Endothelial cell of umbilical vein (primary cell): ENCODE data around the gene CSNK1A1. TPM values are rescaled to one million over a fixed set of nuclear protein-coding genes. Genes with fewer than 3 reads are reported as not detected.
A peak's percentile ranks its signal among the peaks of the same experiment; 100 is the strongest.

Source experiments
- Bru-seq: library from RNA; stranded (reverse); fragments of 400-500 nt; gene quantifications from one replicate; lab custom pipeline; 2021; lab: Mats Ljungman, UMichigan
- BruChase-seq, 2 experiments: library from RNA; stranded (reverse); fragments of 400-500 nt; gene quantifications; one replicate each; lab custom pipeline; 2021; lab: Mats Ljungman, UMichigan
- BruUV-seq: library from RNA; stranded (reverse); fragments of 400-500 nt; replicated peaks from 2 replicates; lab custom pipeline; 2021; lab: Mats Ljungman, UMichigan
- CTCF ChIA-PET: fragments of 300-600, 350-600 bp; sonication (Branson Sonifier 250); formaldehyde crosslinking; loops from one replicate; lab custom pipeline; 2021; ENCODE audit warnings: antibody characterized with exemption, inconsistent platforms; lab: Charles Lee
- POLR2A ChIA-PET: fragments of 300-600, 350-600 bp; sonication (Branson Sonifier 250); formaldehyde crosslinking; loops from one replicate; lab custom pipeline; 2021; ENCODE audit warnings: antibody characterized with exemption, inconsistent platforms; lab: Charles Lee
- DNase-seq: peaks from one replicate; pipeline ENCODE4 v3.0.0-alpha.2; 2011; ENCODE audit warnings: low read depth, low spot score
- FAIRE-seq: peaks from 2 replicates; lab custom pipeline; 2011; peaks lifted over from hg19 to GRCh38; lab: Jason Lieb, UNC
- H2AFZ ChIP-seq: 2 replicates; pipeline ENCODE4 v1.6.0; 2012; ENCODE audit warnings: low read depth, low read length, control low read depth, inconsistent platforms
- H3K27ac ChIP-seq: 2 replicates; pipeline ENCODE4 v1.5.1; 2011; ENCODE audit warnings: low read depth, mild to moderate bottlenecking, control low read depth, low read length, moderate library complexity; ENCODE audit not compliant: insufficient read depth
- H3K27me3 ChIP-seq, 2 experiments: 2 replicates each; pipeline versions ENCODE4 v1.6.0 to v1.6.1; 2011; ENCODE audit warnings: low read length in 2 of 2, mixed read lengths in 1 of 2; ENCODE audit not compliant: control insufficient read depth in 2 of 2, insufficient read depth in 2 of 2
- H3K36me3 ChIP-seq, 2 experiments: 2 replicates in 1 of 2; 3 replicates in 1 of 2; pipeline ENCODE4 v1.5.1; 2011; ENCODE audit warnings: low read length in 2 of 2, mild to moderate bottlenecking in 1 of 2, moderate library complexity in 1 of 2; ENCODE audit not compliant: control insufficient read depth in 2 of 2, insufficient read depth in 2 of 2; ENCODE audit errors: extremely low read depth in 1 of 2
- H3K4me1 ChIP-seq: 3 replicates; pipeline ENCODE4 v1.5.1; 2011; ENCODE audit warnings: mild to moderate bottlenecking, low read length; ENCODE audit not compliant: control insufficient read depth, insufficient read depth; ENCODE audit errors: extremely low read depth
- H3K4me2 ChIP-seq: 2 replicates; pipeline ENCODE4 v1.6.1; 2011; ENCODE audit warnings: low read length, control low read depth, mixed read lengths; ENCODE audit not compliant: insufficient read depth
- H3K4me3 ChIP-seq, 3 experiments: fragments of 200-600 bp in 1 of 3; sonication (generic), shearing (Covaris generic) in 1 of 3; replicated peaks in 1 of 3; 2 replicates each; pipeline ENCODE4 v1.5.1; 2011 to 2016; ENCODE audit warnings: control low read depth in 3 of 3, low read length in 3 of 3, mild to moderate bottlenecking in 2 of 3, inconsistent platforms in 1 of 3, low read depth in 1 of 3, moderate library complexity in 1 of 3; ENCODE audit not compliant: insufficient read depth in 1 of 3
- H3K79me2 ChIP-seq: 2 replicates; pipeline ENCODE4 v1.6.0; 2012; ENCODE audit warnings: low read length, inconsistent platforms; ENCODE audit not compliant: control insufficient read depth, insufficient read depth
- H3K9ac ChIP-seq: replicated peaks from 2 replicates; pipeline ENCODE3; 2011; ENCODE audit warnings: low read length, control low read depth; ENCODE audit not compliant: insufficient read depth; ENCODE audit errors: extremely low read depth
- H3K9me1 ChIP-seq: replicated peaks from 3 replicates; pipeline ENCODE4 v1.6.0; 2011; ENCODE audit warnings: mild to moderate bottlenecking, low read length; ENCODE audit not compliant: control insufficient read depth, insufficient read depth; ENCODE audit errors: extremely low read depth
- H3K9me3 ChIP-seq: replicated peaks from 2 replicates; pipeline ENCODE4 v1.5.1; 2012; ENCODE audit warnings: low read length, inconsistent platforms; ENCODE audit not compliant: control insufficient read depth, insufficient read depth
- H4K20me1 ChIP-seq: replicated peaks from 2 replicates; pipeline ENCODE3; 2011; ENCODE audit warnings: mild to moderate bottlenecking, low read length; ENCODE audit not compliant: control insufficient read depth, insufficient read depth; ENCODE audit errors: extremely low read depth
- EZH2 ChIP-seq: IDR thresholded peaks from 2 replicates; pipeline ENCODE4 v1.6.1; 2012; ENCODE audit warnings: borderline replicate concordance, low read depth, mild to moderate bottlenecking, moderate library complexity, low read length, inconsistent platforms; ENCODE audit not compliant: severe bottlenecking
- FOS ChIP-seq: IDR thresholded peaks from 2 replicates; pipeline ENCODE4 v1.6.1; 2011; ENCODE audit warnings: mild to moderate bottlenecking, low read length, moderate library complexity, borderline replicate concordance; ENCODE audit not compliant: insufficient read depth
- GATA2 ChIP-seq: IDR thresholded peaks from 2 replicates; pipeline ENCODE4 v1.7.0; 2011; ENCODE audit warnings: low read depth, mild to moderate bottlenecking, moderate library complexity, mixed read lengths, low read length; ENCODE audit not compliant: insufficient read length, insufficient read depth
- JUN ChIP-seq: IDR thresholded peaks from 2 replicates; pipeline ENCODE4 v1.6.1; 2011; ENCODE audit warnings: borderline replicate concordance, low read depth; ENCODE audit not compliant: insufficient read length, insufficient read depth
- POLR2A ChIP-seq: IDR thresholded peaks from 2 replicates; pipeline ENCODE4 v1.6.1; 2012; ENCODE audit warnings: low read depth, mild to moderate bottlenecking, control low read depth, low read length
- POLR2AphosphoS5 ChIP-seq: IDR thresholded peaks from 2 replicates; pipeline ENCODE4 v1.6.1; 2012; ENCODE audit warnings: low read depth, mild to moderate bottlenecking, control low read depth, low read length, moderate library complexity; ENCODE audit not compliant: insufficient read depth
- dilution Hi-C: fragments of 300-500 bp; cut with MboI; formaldehyde crosslinking; loops from one replicate; pipeline ENCODE4 v1.15.0; 2019; ENCODE audit warnings: low sequenced_read_pairs; ENCODE audit not compliant: extremely low pct_ligation_motif_present
- intact Hi-C: fragments of 100-400 bp; cut with micrococcal nuclease; formaldehyde crosslinking; loops from one replicate; pipeline ENCODE4 v1.10.0; 2022
- long read RNA-seq: library from polyadenylated mRNA; stranded (forward); transcript quantifications from one replicate; pipeline ENCODE4 v2.0.0, GENCODE V29; 2021
- polyA minus RNA-seq, 3 experiments: library from RNA; depleted of rRNA, polyadenylated mRNA; stranded (reverse); fragments of >200 nt; gene quantifications; 1 replicate in 1 of 3; 2 replicates in 2 of 3; pipeline ENCODE4 v1.2.3, GENCODE V29; 2011
- polyA plus RNA-seq, 4 experiments: library from polyadenylated mRNA; depleted of rRNA in 3 of 4; stranded (reverse) in 3 of 4; unstranded in 1 of 4; fragments of >200 nt; gene quantifications; 2 replicates each; pipeline versions ENCODE4 v1.2.1 to v1.2.3, GENCODE V29; 2011 to 2012; ENCODE audit warnings: missing spikeins in 1 of 4
- total RNA-seq: library from RNA; stranded (reverse); gene quantifications from 2 replicates; pipeline ENCODE4 v1.2.3, GENCODE V29; 2021
- TF ChIP-seq, protein P1 (sequence below), 2 donors: IDR thresholded peaks; 1 replicate in 1 of 2; 2 replicates in 1 of 2; pipeline ENCODE4 v1.5.1; 2011; ENCODE audit warnings: low read length in 2 of 2, mild to moderate bottlenecking in 2 of 2, moderate library complexity in 2 of 2, control low read depth in 1 of 2, inconsistent platforms in 1 of 2, low read depth in 1 of 2; ENCODE audit not compliant: insufficient read depth in 1 of 2; ENCODE audit errors: extremely low read depth in 1 of 2
- TF ChIP-seq, protein P2 (sequence below): IDR thresholded peaks from 2 replicates; pipeline ENCODE4 v1.6.1; 2011; ENCODE audit not compliant: insufficient read depth, insufficient read length

CSNK1A1 gene
- total RNA-seq (253 and 259 TPM in 2 replicates), polyA plus RNA-seq (69.7 and 74.1 TPM in 2 replicates), polyA minus RNA-seq (242 and 250 TPM in 2 replicates), Bru-seq, nascent RNA (percentile 98 among the genes with signal in this experiment), BruChase-seq, experiment 1, labeled RNA remaining after a 6-hour chase (percentile 95 among the genes with signal in this experiment), BruChase-seq, experiment 2, labeled RNA remaining after a 2-hour chase (percentile 96 among the genes with signal in this experiment)
- 94.2 and 105 TPM in 2 replicates for polyA plus RNA-seq (2011; cell fraction: cytosol; rRNA removed)
- polyA plus RNA-seq (2011; cell fraction: nucleus; rRNA removed), result 104 and 117 TPM in 2 replicates
- polyA plus RNA-seq (2012), result 128 and 160 TPM in 2 replicates
- 114 TPM for polyA minus RNA-seq (2011; cell fraction: cytosol; rRNA and poly(A)+ RNA removed)
- 153 and 171 TPM in 2 replicates for polyA minus RNA-seq (2011; cell fraction: nucleus; rRNA and poly(A)+ RNA removed)
- long read RNA-seq, full-length matches to known transcripts, result 332 of 403 reads
- long read RNA-seq, partial matches to known transcripts, result 21 of 403 reads
- long read RNA-seq, other reads (novel, unspliced or antisense), result 50 of 403 reads

- FAIRE-seq, result peak; percentile 87
- intact Hi-C loops, result loop anchor here (1.0 to 2.0 kb wide), 5 partner anchors 10 to 109 kb away; no protein-coding TSS in a partner anchor
- POLR2A ChIA-PET, result interaction anchor here (1.0 to 3.4 kb wide), 3 partner anchors 11 to 65 kb away, joined by 3 to 34 read pairs (median 13); no protein-coding TSS in a partner anchor
Measured at GRCh38 chr5:149551227-149552037, at the start of gene CSNK1A1. TSS of gene CSNK1A1 (minus strand) at chr5:149551439. CDS start at chr5:149550964, 475 bp downstream.

More at GRCh38 chr5:149551227-149552037, at the start of gene CSNK1A1:
- CTCF ChIA-PET, result interaction anchor here (0.6 to 3.4 kb wide), 21 partner anchors 8 to 184 kb away, joined by 3 to 40 read pairs (median 4); no protein-coding TSS in a partner anchor
- peak within 1 kb of the TSS; percentile 98 for H3K9ac ChIP-seq
- dilution Hi-C loops, result no loop called here
- peaks cover 3% of the 10 kb centered on the region for H4K20me1 ChIP-seq
- peaks cover 0 to 8% of the 10 kb centered on the region in 2 experiments for H3K36me3 ChIP-seq
- DNase-seq, result peak; percentile 99
- peak within 1 kb of the TSS; percentile 76 for H2AFZ ChIP-seq
- H3K27me3 ChIP-seq, result no peaks in the 10 kb centered on the region
- no peak for TF ChIP-seq JUN
- TF ChIP-seq POLR2AphosphoS5, result peak; percentile 94
- no peak for TF ChIP-seq GATA2
- TF ChIP-seq, protein P1, sequence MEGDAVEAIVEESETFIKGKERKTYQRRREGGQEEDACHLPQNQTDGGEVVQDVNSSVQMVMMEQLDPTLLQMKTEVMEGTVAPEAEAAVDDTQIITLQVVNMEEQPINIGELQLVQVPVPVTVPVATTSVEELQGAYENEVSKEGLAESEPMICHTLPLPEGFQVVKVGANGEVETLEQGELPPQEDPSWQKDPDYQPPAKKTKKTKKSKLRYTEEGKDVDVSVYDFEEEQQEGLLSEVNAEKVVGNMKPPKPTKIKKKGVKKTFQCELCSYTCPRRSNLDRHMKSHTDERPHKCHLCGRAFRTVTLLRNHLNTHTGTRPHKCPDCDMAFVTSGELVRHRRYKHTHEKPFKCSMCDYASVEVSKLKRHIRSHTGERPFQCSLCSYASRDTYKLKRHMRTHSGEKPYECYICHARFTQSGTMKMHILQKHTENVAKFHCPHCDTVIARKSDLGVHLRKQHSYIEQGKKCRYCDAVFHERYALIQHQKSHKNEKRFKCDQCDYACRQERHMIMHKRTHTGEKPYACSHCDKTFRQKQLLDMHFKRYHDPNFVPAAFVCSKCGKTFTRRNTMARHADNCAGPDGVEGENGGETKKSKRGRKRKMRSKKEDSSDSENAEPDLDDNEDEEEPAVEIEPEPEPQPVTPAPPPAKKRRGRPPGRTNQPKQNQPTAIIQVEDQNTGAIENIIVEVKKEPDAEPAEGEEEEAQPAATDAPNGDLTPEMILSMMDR (IDR thresholded peaks at IDR 0.05; ENCODE audit: extremely low read depth in 1 of 2, insufficient read depth in 1 of 2, low read depth in 1 of 2, low read length in 2 of 2), result peak; percentile 66 to 71
- TF ChIP-seq FOS, result no peak
- TF ChIP-seq EZH2, result no peak
- TF ChIP-seq, protein P2, sequence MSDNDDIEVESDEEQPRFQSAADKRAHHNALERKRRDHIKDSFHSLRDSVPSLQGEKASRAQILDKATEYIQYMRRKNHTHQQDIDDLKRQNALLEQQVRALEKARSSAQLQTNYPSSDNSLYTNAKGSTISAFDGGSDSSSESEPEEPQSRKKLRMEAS, result peak; percentile 32
- TF ChIP-seq POLR2A, result peak; percentile 94
- peaks cover 31% of the 10 kb centered on the region for H3K4me1 ChIP-seq
- H3K27ac ChIP-seq, result peak within 1 kb of the TSS; percentile 91
- H3K79me2 ChIP-seq, result peaks cover 47% of the 10 kb centered on the region
- TSS peak; percentile 59 for BruUV-seq
- H3K4me2 ChIP-seq, result peak within 1 kb of the TSS; percentile 100
- peak within 1 kb of the TSS; percentile 81 to 97 (median 85) for H3K4me3 ChIP-seq
- H3K9me3 ChIP-seq, result no peaks in the 10 kb centered on the region
- no peaks in the 10 kb centered on the region for H3K9me1 ChIP-seq
